ENCODE results near the gene TRAK1.

- no peak for TF ChIP-seq CTCF (IDR thresholded peaks at IDR 0.05; ENCODE audit: poor library complexity)
- TF ChIP-seq EZH2 (IDR thresholded peaks at IDR 0.05; ENCODE audit: borderline replicate concordance) = no peak
Measured at GRCh38 chr3:42214064-42214463, 122.9 kb downstream of the TRAK1 start.
